HCT116 (cell line): ENCODE measurements around the gene RIOX2. TPM values are rescaled to one million over a fixed set of nuclear protein-coding genes. Genes with fewer than 3 reads are reported as not detected.
"Not testable (repeated sequence)": the region's sequence is repeated elsewhere in the genome, so short reads cannot be mapped to it uniquely, and the experiment has no call there.

Experiments used
- ATAC-seq: fragments of 200-7000 bp; cut with Tn5 transposase; 2 replicates; pipeline ENCODE4 v1.9.1; 2020; ENCODE audit warnings: mild to moderate bottlenecking, moderate library complexity
- BruUV-seq: library from RNA; stranded (reverse); fragments of 400-500 nt; replicated peaks from 2 replicates; lab custom pipeline; 2021; lab: Mats Ljungman, UMichigan
- CTCF ChIA-PET: fragments of 300-600 bp; sonication (Branson Sonifier 250); formaldehyde crosslinking; loops from one replicate; lab custom pipeline; 2021; ENCODE audit warnings: antibody characterized with exemption; lab: Charles Lee
- POLR2A ChIA-PET: fragments of 300-600, 350-600 bp; sonication (Branson Sonifier 250); formaldehyde crosslinking; loops from one replicate; lab custom pipeline; 2021; ENCODE audit warnings: antibody characterized with exemption; lab: Charles Lee
- RAD21 ChIA-PET, 2 experiments: fragments of 300-600 bp; sonication (Branson Sonifier 250); formaldehyde crosslinking; loops; one replicate each; lab custom pipeline; 2023; ENCODE audit warnings: low total read pairs in 2 of 2; ENCODE audit not compliant: uncharacterized antibody in 2 of 2, unreplicated experiment in 2 of 2, low non-redundant PET in 1 of 2; lab: Charles Lee
- DNase-seq: peaks from one replicate; pipeline ENCODE4 v3.0.0-alpha.2; 2010; ENCODE audit warnings: low read depth, low spot score
- H2AFZ ChIP-seq: fragments of 200-600 bp; shearing (Covaris generic), sonication (generic); 2 replicates; pipeline ENCODE4 v1.6.1; 2017; ENCODE audit warnings: low read depth, mixed run types, mixed read lengths, antibody characterized with exemption, low read length; ENCODE audit not compliant: poor library complexity, severe bottlenecking
- H3K27ac ChIP-seq: 2 replicates; pipeline ENCODE4 v1.5.1; 2012; ENCODE audit warnings: low read depth, low read length
- H3K27me3 ChIP-seq: fragments of 200-600 bp; sonication (generic); 2 replicates; pipeline ENCODE4 v1.6.1; 2016; ENCODE audit warnings: mixed run types, low read length, mixed read lengths; ENCODE audit not compliant: insufficient read depth
- H3K36me3 ChIP-seq, 2 experiments: fragments of 200-500 bp in 1 of 2; fragments of 200-600 bp in 1 of 2; sonication (Bioruptor generic) in 1 of 2; sonication (generic) in 1 of 2; 2 replicates each; pipeline versions ENCODE4 v1.5.1 to v1.6.1; 2014 to 2016; ENCODE audit warnings: low read length in 2 of 2, inconsistent platforms in 1 of 2, mixed read lengths in 1 of 2, mixed run types in 1 of 2; ENCODE audit not compliant: insufficient read depth in 2 of 2, control insufficient read depth in 1 of 2
- H3K4me1 ChIP-seq, 2 experiments: fragments of 200-600 bp in 1 of 2; sonication (generic) in 1 of 2; 2 replicates each; pipeline versions ENCODE4 v1.5.1 to v1.6.1; 2012 to 2017; ENCODE audit warnings: low read length in 2 of 2, inconsistent platforms in 1 of 2, mild to moderate bottlenecking in 1 of 2, mixed read lengths in 1 of 2, mixed run types in 1 of 2, moderate library complexity in 1 of 2; ENCODE audit not compliant: insufficient read depth in 2 of 2, control insufficient read depth in 1 of 2
- H3K4me2 ChIP-seq: fragments of 200-600 bp; sonication (generic); 2 replicates; pipeline ENCODE4 v1.6.1; 2017; ENCODE audit warnings: mixed run types, low read length, mixed read lengths
- H3K4me3 ChIP-seq, 2 experiments: fragments of 200-600 bp in 1 of 2; sonication (generic) in 1 of 2; replicated peaks in 1 of 2; 2 replicates each; pipeline ENCODE4 v1.5.1; 2011 to 2016; ENCODE audit warnings: low read length in 2 of 2, control low read depth in 1 of 2, low read depth in 1 of 2, mild to moderate bottlenecking in 1 of 2, mixed read lengths in 1 of 2, mixed run types in 1 of 2
- H3K79me2 ChIP-seq: fragments of 200-600 bp; sonication (generic); 2 replicates; pipeline ENCODE4 v1.6.1; 2017; ENCODE audit warnings: mild to moderate bottlenecking, mixed run types, low read length, moderate library complexity, mixed read lengths; ENCODE audit not compliant: insufficient read depth
- H3K9ac ChIP-seq: fragments of 200-600 bp; sonication (generic); 2 replicates; pipeline ENCODE4 v1.6.1; 2016; ENCODE audit warnings: low read length, mixed read lengths
- H3K9me2 ChIP-seq: fragments of 200-600 bp; sonication (generic), shearing (Covaris generic); 2 replicates; pipeline ENCODE4 v1.6.1; 2017; ENCODE audit warnings: mixed run types, mild to moderate bottlenecking, moderate library complexity; ENCODE audit not compliant: insufficient read depth
- H3K9me3 ChIP-seq, 2 experiments: fragments of 200-500 bp in 1 of 2; fragments of 200-600 bp in 1 of 2; sonication (Bioruptor generic) in 1 of 2; sonication (generic) in 1 of 2; 2 replicates each; pipeline ENCODE4 v1.6.1; 2014 to 2017; ENCODE audit warnings: low read length in 2 of 2, mixed read lengths in 2 of 2, inconsistent platforms in 1 of 2, low read depth in 1 of 2, mild to moderate bottlenecking in 1 of 2, mixed run types in 1 of 2, moderate library complexity in 1 of 2; ENCODE audit not compliant: control insufficient read depth in 1 of 2, insufficient read depth in 1 of 2
- H4K20me1 ChIP-seq: fragments of 200-600 bp; sonication (generic), shearing (Covaris generic); 2 replicates; pipeline ENCODE4 v1.6.1; 2017; ENCODE audit warnings: mixed run types, mild to moderate bottlenecking, moderate library complexity; ENCODE audit not compliant: insufficient read depth
- FOSL1 ChIP-seq: IDR thresholded peaks from 2 replicates; pipeline ENCODE4 v1.6.1; 2012; ENCODE audit warnings: low read depth
- intact Hi-C: fragments of 100-400 bp; cut with micrococcal nuclease; formaldehyde crosslinking; loops from 2 replicates; pipeline ENCODE4 v1.10.0; 2022
- total RNA-seq: library from RNA; stranded (reverse); gene quantifications from one replicate; pipeline ENCODE4 v1.2.1, GENCODE V29; 2021; ENCODE audit not compliant: unreplicated experiment

RIOX2 gene
- total RNA-seq, 1 experiment from 2014 or later, result 39.1 TPM

- Histone ChIP-seq H3K36me3 (no peaks in the 10 kb centered on the region), H4K20me1 (no peaks in the 10 kb centered on the region), H3K4me3 (no peak overlapping the region), H3K9ac (no peak overlapping the region), H3K27me3 (no peaks in the 10 kb centered on the region), H2AFZ (no peak overlapping the region), H3K9me3 (no peaks in the 10 kb centered on the region), H3K9me2 (no peaks in the 10 kb centered on the region), H3K4me2 (no peak overlapping the region), H3K4me1 (peaks cover 6% of the 10 kb centered on the region in 2 experiments; a peak in 3 of 4 replicates), H3K27ac (no peak overlapping the region), H3K79me2 (no peaks in the 10 kb centered on the region)
- DNase-seq (no peak), ATAC-seq (no peak)
- ChIA-PET POLR2A (no interaction called here), CTCF (no interaction called here), RAD21 (no interaction called here)
- intact Hi-C loops, result no loop called here
- TF ChIP-seq FOSL1, result no peak
- no TSS peak for BruUV-seq
Observed at GRCh38 chr3:97910931-97911351, 61.3 kb downstream of the RIOX2 start.

GRCh38 chr3:97910236-97910831 lies 61.9 kb downstream of the RIOX2 start:
- BruUV-seq, result not testable (repeated sequence)

GRCh38 chr3:97909830-97910229 lies 62.4 kb downstream of the RIOX2 start:
- DNase-seq, H3K9ac ChIP-seq, H3K4me3 ChIP-seq, ATAC-seq, H3K79me2 ChIP-seq, CTCF ChIA-PET, POLR2A ChIA-PET, H3K36me3 ChIP-seq, H3K9me2 ChIP-seq, H3K27ac ChIP-seq, BruUV-seq, H3K4me2 ChIP-seq, H4K20me1 ChIP-seq, H3K4me1 ChIP-seq, H3K9me3 ChIP-seq, intact Hi-C loops, RAD21 ChIA-PET, H2AFZ ChIP-seq, H3K27me3 ChIP-seq: not testable (repeated sequence)

More at GRCh38 chr3:97910236-97910831, 61.9 kb downstream of the RIOX2 start:
- intact Hi-C loops, CTCF ChIA-PET, H2AFZ ChIP-seq, H3K27me3 ChIP-seq, H3K4me3 ChIP-seq, H3K4me2 ChIP-seq, H3K9ac ChIP-seq, H3K36me3 ChIP-seq, H4K20me1 ChIP-seq, H3K9me2 ChIP-seq, RAD21 ChIA-PET, H3K9me3 ChIP-seq, POLR2A ChIA-PET, H3K4me1 ChIP-seq, H3K27ac ChIP-seq, DNase-seq, ATAC-seq, H3K79me2 ChIP-seq: not testable (repeated sequence)
